Smooth muscle cell (in vitro differentiated cells): Measurements from ENCODE around the gene TPM4. TPM values are rescaled to one million over a fixed set of nuclear protein-coding genes. Genes with fewer than 3 reads are reported as not detected.

Source experiments
- DNase-seq: peaks from one replicate; lab custom pipeline; 2025; ENCODE audit not compliant: unreplicated experiment; lab: John Stamatoyannopoulos, UW
- H2AFZ ChIP-seq: fragments of 200-600 bp; sonication (generic); 2 replicates; pipeline ENCODE4 v1.6.0; 2016; ENCODE audit warnings: antibody characterized with exemption, low read depth, mild to moderate bottlenecking
- H3F3A ChIP-seq: fragments of 200-600 bp; sonication (generic); 2 replicates; pipeline ENCODE4 v1.6.0; 2017; ENCODE audit warnings: antibody characterized with exemption, low read depth
- H3K27ac ChIP-seq: fragments of 200-600 bp; sonication (generic); 2 replicates; pipeline ENCODE4 v1.5.1; 2016; ENCODE audit warnings: low read depth, mild to moderate bottlenecking
- H3K27me3 ChIP-seq: fragments of 200-600 bp; sonication (generic); 2 replicates; pipeline ENCODE4 v1.6.1; 2016; ENCODE audit warnings: low read depth, mild to moderate bottlenecking
- H3K36me3 ChIP-seq: fragments of 200-600 bp; sonication (generic); 2 replicates; pipeline ENCODE4 v1.5.1; 2016; ENCODE audit warnings: low read depth
- H3K4me1 ChIP-seq: fragments of 200-600 bp; sonication (generic); 2 replicates; pipeline ENCODE4 v1.5.1; 2016; ENCODE audit warnings: low read depth
- H3K4me2 ChIP-seq: fragments of 200-600 bp; sonication (generic); 2 replicates; pipeline ENCODE4 v1.6.0; 2016; ENCODE audit warnings: mild to moderate bottlenecking
- H3K4me3 ChIP-seq: fragments of 200-600 bp; sonication (generic); 2 replicates; pipeline ENCODE4 v1.5.1; 2016; ENCODE audit warnings: mild to moderate bottlenecking
- H3K79me2 ChIP-seq: fragments of 200-600 bp; sonication (generic); 2 replicates; pipeline ENCODE4 v1.6.0; 2016; ENCODE audit warnings: low read depth, mild to moderate bottlenecking
- H3K9ac ChIP-seq: fragments of 200-600 bp; sonication (generic); 2 replicates; pipeline ENCODE4 v1.6.0; 2016; ENCODE audit warnings: low read depth
- H3K9me3 ChIP-seq: fragments of 200-600 bp; sonication (generic); replicated peaks from 2 replicates; pipeline ENCODE4 v1.5.1; 2016; ENCODE audit warnings: low read depth
- H4K20me1 ChIP-seq: fragments of 200-600 bp; sonication (generic); 2 replicates; pipeline ENCODE4 v1.6.0; 2016; ENCODE audit warnings: low read depth
- WGBS: methylation state at CpG from one replicate; pipeline ENCODE4 v1.1.7; 2016; ENCODE audit warnings: low lambda C conversion rate; 5-methylcytosine and 5-hydroxymethylcytosine counted together
- polyA plus RNA-seq: library from polyadenylated mRNA; unstranded; fragments of >200 nt; fragmentation: Nextera tagmentation; extraction: Ambion mirVana; gene quantifications from 2 replicates; pipeline ENCODE4 v1.2.1, GENCODE V29; 2016
- total RNA-seq: library from RNA; depleted of rRNA; stranded (reverse); fragments of >200 nt; gene quantifications from 2 replicates; pipeline ENCODE4 v1.2.3, GENCODE V29; 2014
- TF ChIP-seq, protein P1 (sequence below): fragments of 200-600 bp; sonication (generic); IDR thresholded peaks from 2 replicates; pipeline ENCODE4 v1.5.1; 2017; ENCODE audit warnings: borderline replicate concordance, mild to moderate bottlenecking, antibody characterized with exemption; ENCODE audit not compliant: insufficient read depth, poor library complexity, severe bottlenecking

The TPM4 gene
- total and polyA plus RNA-seq, 2 experiments from 2014 or later = 1,070 to 1,074 TPM

DNA sequence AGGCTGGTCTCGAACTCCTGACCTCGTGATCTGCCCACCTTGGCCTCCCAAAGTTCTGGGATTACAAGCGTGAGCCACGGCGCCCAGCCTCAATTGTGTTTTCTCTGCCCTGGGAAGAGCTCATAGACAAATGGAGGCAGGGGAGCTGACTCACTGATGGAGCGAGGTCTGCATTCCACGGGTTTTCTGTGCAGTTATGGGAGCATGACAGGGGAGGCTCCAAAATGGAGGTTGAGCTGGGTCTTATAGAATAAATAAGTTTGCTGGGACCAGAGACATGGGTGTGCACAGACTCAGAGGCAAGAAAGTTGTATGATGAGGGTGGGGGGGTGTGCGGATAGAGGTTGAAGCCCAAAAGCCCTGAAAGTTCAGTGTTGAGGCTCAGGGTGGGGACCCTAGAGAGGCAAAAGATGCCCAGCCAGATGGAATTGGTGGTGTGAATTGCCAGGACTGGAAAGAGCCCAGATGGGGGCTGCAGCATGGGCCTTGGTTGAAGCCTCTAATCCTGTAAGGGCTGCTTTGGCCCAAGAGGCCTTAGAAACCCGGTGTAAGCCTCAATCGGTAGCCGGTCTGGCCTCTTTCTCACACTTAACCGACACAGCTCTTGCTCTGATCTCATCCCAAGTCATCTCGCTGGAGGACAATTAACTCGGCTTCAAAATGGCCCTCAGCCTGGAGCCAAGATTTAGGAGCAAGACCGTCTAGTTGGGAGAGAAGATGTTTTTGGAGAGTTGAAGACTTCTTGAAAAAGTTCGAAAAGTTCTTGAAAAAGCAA is 1.9 kb downstream of the TPM4 start:
- no peak for DNase-seq
- no peak overlapping the region for H2AFZ ChIP-seq
- peaks cover 50% of the 10 kb centered on the region for H3F3A ChIP-seq
- H3K36me3 ChIP-seq = peaks cover 3% of the 10 kb centered on the region
- H3K9me3 ChIP-seq = no peaks in the 10 kb centered on the region
- peak overlapping the region; percentile 98 for H3K9ac ChIP-seq
- no peaks in the 10 kb centered on the region for H3K27me3 ChIP-seq
- TF ChIP-seq, protein P1, sequence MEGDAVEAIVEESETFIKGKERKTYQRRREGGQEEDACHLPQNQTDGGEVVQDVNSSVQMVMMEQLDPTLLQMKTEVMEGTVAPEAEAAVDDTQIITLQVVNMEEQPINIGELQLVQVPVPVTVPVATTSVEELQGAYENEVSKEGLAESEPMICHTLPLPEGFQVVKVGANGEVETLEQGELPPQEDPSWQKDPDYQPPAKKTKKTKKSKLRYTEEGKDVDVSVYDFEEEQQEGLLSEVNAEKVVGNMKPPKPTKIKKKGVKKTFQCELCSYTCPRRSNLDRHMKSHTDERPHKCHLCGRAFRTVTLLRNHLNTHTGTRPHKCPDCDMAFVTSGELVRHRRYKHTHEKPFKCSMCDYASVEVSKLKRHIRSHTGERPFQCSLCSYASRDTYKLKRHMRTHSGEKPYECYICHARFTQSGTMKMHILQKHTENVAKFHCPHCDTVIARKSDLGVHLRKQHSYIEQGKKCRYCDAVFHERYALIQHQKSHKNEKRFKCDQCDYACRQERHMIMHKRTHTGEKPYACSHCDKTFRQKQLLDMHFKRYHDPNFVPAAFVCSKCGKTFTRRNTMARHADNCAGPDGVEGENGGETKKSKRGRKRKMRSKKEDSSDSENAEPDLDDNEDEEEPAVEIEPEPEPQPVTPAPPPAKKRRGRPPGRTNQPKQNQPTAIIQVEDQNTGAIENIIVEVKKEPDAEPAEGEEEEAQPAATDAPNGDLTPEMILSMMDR = no peak
- peaks cover 63% of the 10 kb centered on the region for H4K20me1 ChIP-seq
- peak overlapping the region; percentile 95 for H3K4me2 ChIP-seq
- peaks cover 73% of the 10 kb centered on the region for H3K79me2 ChIP-seq
- WGBS = 5% methylated on average over 16 of the region's 16 CpGs
- H3K27ac ChIP-seq = peak overlapping the region; percentile 97
- peaks cover 13% of the 10 kb centered on the region for H3K4me1 ChIP-seq
- peak overlapping the region; percentile 100 for H3K4me3 ChIP-seq

GRCh38 chr19:16078759-16079707 is 2.7 kb downstream of the TPM4 start:
- Histone ChIP-seq H3K4me1 (peaks cover 13% of the 10 kb centered on the region), H3K9me3 (no peaks in the 10 kb centered on the region), H3F3A (peaks cover 51% of the 10 kb centered on the region), H3K9ac (peak overlapping the region; percentile 98), H3K27ac (peak overlapping the region; percentile 97), H3K36me3 (peaks cover 3% of the 10 kb centered on the region), H3K4me2 (peak overlapping the region; percentile 95), H4K20me1 (peaks cover 72% of the 10 kb centered on the region), H3K79me2 (peaks cover 82% of the 10 kb centered on the region), H3K27me3 (no peaks in the 10 kb centered on the region), H3K4me3 (peak overlapping the region; percentile 100), H2AFZ (no peak overlapping the region)
- 7% methylated on average over 17 of the region's 17 CpGs for WGBS
- TF ChIP-seq, protein P1 = no peak
- DNase-seq = no peak

DNA sequence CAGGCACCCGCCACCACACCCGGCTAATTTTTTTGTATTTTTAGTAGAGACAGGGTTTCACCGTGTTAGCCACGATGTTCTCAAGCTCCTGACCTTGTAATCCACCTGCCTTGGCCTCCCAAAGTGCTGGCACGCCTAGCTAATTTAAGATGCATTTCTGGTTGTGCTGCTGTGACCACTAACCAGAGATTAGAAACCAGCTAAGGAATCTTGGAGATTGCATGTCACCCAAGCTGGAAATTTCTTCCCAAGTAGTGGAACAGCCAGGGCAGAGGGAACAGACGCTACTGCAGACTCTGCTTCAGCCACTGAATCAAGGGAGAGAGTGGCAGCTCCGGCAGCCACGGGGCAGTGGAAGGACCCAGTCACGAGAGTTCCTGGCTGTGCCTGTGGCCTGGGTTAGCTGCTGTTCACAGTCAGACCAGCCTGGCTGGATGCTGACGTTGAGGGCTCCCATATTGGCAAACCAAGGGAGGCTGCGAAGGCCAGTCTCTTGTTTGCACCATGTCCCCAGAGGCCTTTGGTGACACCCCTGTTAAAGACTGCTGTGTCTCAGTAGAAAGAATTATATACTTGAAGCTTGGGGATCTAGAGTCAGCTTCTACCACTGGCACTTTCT is 7.9 kb downstream of the TPM4 start:
- no peak overlapping the region for H2AFZ ChIP-seq
- peaks cover 100% of the 10 kb centered on the region for H3K79me2 ChIP-seq
- WGBS = 89% methylated on average over 11 of the region's 11 CpGs
- DNase-seq = no peak
- H3K9me3 ChIP-seq = no peaks in the 10 kb centered on the region
- H3F3A ChIP-seq = peaks cover 71% of the 10 kb centered on the region
- H3K4me3 ChIP-seq = no peak overlapping the region
- H3K27me3 ChIP-seq = no peaks in the 10 kb centered on the region
- no peak overlapping the region for H3K4me2 ChIP-seq
- no peak overlapping the region for H3K9ac ChIP-seq
- TF ChIP-seq, protein P1 = no peak
- peaks cover 4% of the 10 kb centered on the region for H3K4me1 ChIP-seq
- H3K36me3 ChIP-seq = peaks cover 31% of the 10 kb centered on the region
- peak overlapping the region; percentile 72 for H3K27ac ChIP-seq
- peaks cover 100% of the 10 kb centered on the region for H4K20me1 ChIP-seq
